ENCODE measurements around the gene APLN.

GRCh38 chrX:129653181-129653970 lies 1.4 kb downstream of the APLN start:
- TF ChIP-seq, protein P1, sequence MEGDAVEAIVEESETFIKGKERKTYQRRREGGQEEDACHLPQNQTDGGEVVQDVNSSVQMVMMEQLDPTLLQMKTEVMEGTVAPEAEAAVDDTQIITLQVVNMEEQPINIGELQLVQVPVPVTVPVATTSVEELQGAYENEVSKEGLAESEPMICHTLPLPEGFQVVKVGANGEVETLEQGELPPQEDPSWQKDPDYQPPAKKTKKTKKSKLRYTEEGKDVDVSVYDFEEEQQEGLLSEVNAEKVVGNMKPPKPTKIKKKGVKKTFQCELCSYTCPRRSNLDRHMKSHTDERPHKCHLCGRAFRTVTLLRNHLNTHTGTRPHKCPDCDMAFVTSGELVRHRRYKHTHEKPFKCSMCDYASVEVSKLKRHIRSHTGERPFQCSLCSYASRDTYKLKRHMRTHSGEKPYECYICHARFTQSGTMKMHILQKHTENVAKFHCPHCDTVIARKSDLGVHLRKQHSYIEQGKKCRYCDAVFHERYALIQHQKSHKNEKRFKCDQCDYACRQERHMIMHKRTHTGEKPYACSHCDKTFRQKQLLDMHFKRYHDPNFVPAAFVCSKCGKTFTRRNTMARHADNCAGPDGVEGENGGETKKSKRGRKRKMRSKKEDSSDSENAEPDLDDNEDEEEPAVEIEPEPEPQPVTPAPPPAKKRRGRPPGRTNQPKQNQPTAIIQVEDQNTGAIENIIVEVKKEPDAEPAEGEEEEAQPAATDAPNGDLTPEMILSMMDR (conservative IDR thresholded peaks at IDR 0.05): no peak
- no peak for TF ChIP-seq ZFX (IDR thresholded peaks at IDR 0.05)

Data from C4-2B (cell line).